Keratinocyte (primary cell): ENCODE results near the gene SCAANT1. TPM values are rescaled to one million over a fixed set of nuclear protein-coding genes. Genes with fewer than 3 reads are reported as not detected.

ENCODE experiments used
- DNase-seq: peaks from one replicate; pipeline ENCODE4 v3.0.0-alpha.2; 2011; ENCODE audit warnings: low read depth, missing footprints, low spot score
- FAIRE-seq: peaks from 2 replicates; lab custom pipeline; 2011; peaks lifted over from hg19 to GRCh38; lab: Jason Lieb, UNC
- H2AFZ ChIP-seq: 2 replicates; pipeline ENCODE4 v1.6.0; 2012; ENCODE audit warnings: low read length, control low read depth, inconsistent platforms; ENCODE audit not compliant: control insufficient read depth
- H3K27ac ChIP-seq: 2 replicates; pipeline ENCODE4 v1.5.1; 2011; ENCODE audit warnings: low read length; ENCODE audit not compliant: control insufficient read depth, insufficient read depth
- H3K27me3 ChIP-seq: 3 replicates; pipeline ENCODE4 v1.6.0; 2011; ENCODE audit warnings: low read length; ENCODE audit not compliant: control insufficient read depth, insufficient read depth; ENCODE audit errors: extremely low read depth
- H3K36me3 ChIP-seq, 2 experiments: 2 replicates in 1 of 2; 3 replicates in 1 of 2; pipeline ENCODE4 v1.5.1; 2011; ENCODE audit warnings: low read length in 2 of 2, mild to moderate bottlenecking in 1 of 2; ENCODE audit not compliant: control insufficient read depth in 2 of 2, insufficient read depth in 2 of 2; ENCODE audit errors: extremely low read depth in 1 of 2
- H3K4me1 ChIP-seq: 3 replicates; pipeline ENCODE4 v1.5.1; 2011; ENCODE audit warnings: low read length; ENCODE audit not compliant: control insufficient read depth, insufficient read depth; ENCODE audit errors: extremely low read depth
- H3K4me2 ChIP-seq: 3 replicates; pipeline ENCODE4 v1.6.0; 2011; ENCODE audit warnings: low read depth, low read length; ENCODE audit not compliant: control insufficient read depth, insufficient read depth; ENCODE audit errors: extremely low read depth
- H3K4me3 ChIP-seq, 3 experiments: fragments of 200-600 bp in 1 of 3; sonication (generic) in 1 of 3; 2 replicates in 2 of 3; 3 replicates in 1 of 3; pipeline ENCODE4 v1.5.1; 2011 to 2016; ENCODE audit warnings: low read length in 3 of 3, mild to moderate bottlenecking in 3 of 3, control low read depth in 2 of 3, inconsistent platforms in 1 of 3, low read depth in 1 of 3, mixed read lengths in 1 of 3, mixed run types in 1 of 3, moderate library complexity in 1 of 3; ENCODE audit not compliant: control insufficient read depth in 2 of 3, insufficient read depth in 2 of 3; ENCODE audit errors: extremely low read depth in 1 of 3
- H3K79me2 ChIP-seq: 2 replicates; pipeline ENCODE4 v1.6.0; 2012; ENCODE audit warnings: low read length; ENCODE audit not compliant: control insufficient read depth, insufficient read depth
- H3K9ac ChIP-seq: 3 replicates; pipeline ENCODE4 v1.6.0; 2011; ENCODE audit warnings: low read length; ENCODE audit not compliant: control insufficient read depth, insufficient read depth; ENCODE audit errors: extremely low read depth
- H3K9me1 ChIP-seq: 3 replicates; pipeline ENCODE4 v1.6.0; 2011; ENCODE audit warnings: low read length; ENCODE audit not compliant: control insufficient read depth, insufficient read depth; ENCODE audit errors: extremely low read depth
- H3K9me3 ChIP-seq: 2 replicates; pipeline ENCODE4 v1.5.1; 2012; ENCODE audit warnings: low read depth, low read length; ENCODE audit not compliant: control insufficient read depth
- H4K20me1 ChIP-seq: 3 replicates; pipeline ENCODE4 v1.6.0; 2011; ENCODE audit warnings: low read length; ENCODE audit not compliant: control insufficient read depth, insufficient read depth; ENCODE audit errors: extremely low read depth
- CTCF ChIP-seq, 3 experiments: IDR thresholded peaks in 1 of 3; conservative IDR thresholded peaks in 1 of 3; optimal IDR thresholded peaks in 1 of 3; 2 replicates in 2 of 3; 3 replicates in 1 of 3; pipeline versions ENCODE3 to v1.5.1; 2011; ENCODE audit warnings: low read length in 3 of 3, mild to moderate bottlenecking in 3 of 3, moderate library complexity in 2 of 3, control low read depth in 1 of 3, inconsistent platforms in 1 of 3; ENCODE audit not compliant: insufficient read depth in 2 of 3; ENCODE audit errors: extremely low read depth in 1 of 3
- EZH2 ChIP-seq: IDR thresholded peaks from one replicate; pipeline ENCODE4 v1.6.1; 2012; ENCODE audit warnings: inconsistent platforms, mild to moderate bottlenecking, low read length, moderate library complexity
- dilution Hi-C: fragments of 300-500 bp; cut with MboI; formaldehyde crosslinking; loops from one replicate; pipeline ENCODE4 v1.7.0; 2020; ENCODE audit warnings: low sequenced_read_pairs; ENCODE audit not compliant: extremely low pct_ligation_motif_present
- polyA plus RNA-seq, 5 experiments: library from polyadenylated mRNA; depleted of rRNA in 3 of 5; stranded (reverse) in 3 of 5; stranded (forward) in 1 of 5; unstranded in 1 of 5; fragments of >200 nt; gene quantifications; 1 replicate in 1 of 5; 2 replicates in 3 of 5; 3 replicates in 1 of 5; pipeline versions ENCODE4 v1.2.1 to v1.2.3, GENCODE V29; 2011 to 2012; ENCODE audit warnings: missing spikeins in 2 of 5, low read depth in 1 of 5, low replicate concordance in 1 of 5

Gene SCAANT1
- polyA plus RNA-seq, 1 donor (not counting 4 experiments of a cell fraction or from before 2014, with no cell fraction given) = not detected

DNA sequence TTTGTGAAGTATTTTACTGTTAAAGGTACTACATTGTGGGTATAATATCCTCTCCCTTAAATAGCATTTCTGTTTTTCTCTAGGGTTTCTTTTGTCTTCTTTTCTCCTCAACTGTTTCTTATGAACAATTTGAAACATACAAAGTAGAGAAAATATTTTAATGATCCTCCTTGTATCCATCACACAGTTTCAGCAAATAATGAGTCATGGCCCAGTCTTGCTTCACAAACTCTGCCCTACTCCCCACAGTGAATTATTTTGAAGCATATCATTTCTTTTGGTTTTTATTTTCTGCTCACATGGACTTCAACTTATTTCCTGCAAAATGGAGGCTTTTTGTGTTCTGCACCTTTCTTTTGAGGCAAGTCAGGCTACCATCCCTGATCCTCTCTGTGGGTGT, 6.1 kb upstream of the SCAANT1 start:
- no peak overlapping the region for H3K4me2 ChIP-seq
- H3K4me3 ChIP-seq = no peak overlapping the region

DNA sequence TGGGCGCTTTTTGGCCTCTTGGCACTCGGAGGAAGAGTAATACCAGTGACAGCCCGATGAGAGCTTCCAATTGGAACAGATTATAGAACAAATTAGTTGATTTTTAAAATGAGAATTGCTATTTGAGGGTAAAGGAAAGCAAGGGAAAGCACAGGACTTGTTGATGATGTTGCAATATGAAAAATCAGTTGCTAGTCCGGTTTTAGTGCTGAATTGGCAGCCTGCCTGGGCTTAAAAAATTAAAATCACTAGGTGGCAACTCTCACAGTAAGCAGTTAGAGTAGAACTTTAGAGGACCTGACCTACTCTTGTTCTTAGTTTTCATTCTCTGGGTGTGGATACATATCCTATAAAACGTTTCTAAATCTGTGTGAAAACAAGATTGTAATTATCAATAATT, 2.1 kb upstream of the SCAANT1 start:
- Histone ChIP-seq H3K27ac (peak overlapping the region; percentile 73), H3K4me3 (peak overlapping the region in 2 of 3 experiments; percentile 30 to 73), H3K79me2 (peaks cover 27% of the 10 kb centered on the region), H3K4me2 (peak overlapping the region; percentile 90), H3K36me3 (peaks cover 11 to 13% of the 10 kb centered on the region in 2 experiments), H3K9me1 (no peaks in the 10 kb centered on the region), H2AFZ (no peak overlapping the region), H3K27me3 (no peaks in the 10 kb centered on the region), H3K9me3 (no peaks in the 10 kb centered on the region), H3K4me1 (peaks cover 24% of the 10 kb centered on the region), H4K20me1 (peaks cover 3% of the 10 kb centered on the region), H3K9ac (peak overlapping the region; percentile 80)
- DNase-seq (no peak), FAIRE-seq (no peak)
- dilution Hi-C loops = no loop called here
- TF ChIP-seq EZH2 (no peak), CTCF (optimal IDR thresholded peaks at IDR 0.05 in 1 of 3, IDR thresholded peaks at IDR 0.05 in 1 of 3, conservative IDR thresholded peaks at IDR 0.05 in 1 of 3; ENCODE audit: extremely low read depth in 1 of 3, insufficient read depth in 2 of 3, low read length in 3 of 3) (no peak)

More for the DNA sequence above, 6.1 kb upstream of the SCAANT1 start:
- Histone ChIP-seq H3K9me3 (no peaks in the 10 kb centered on the region), H2AFZ (no peak overlapping the region), H4K20me1 (peaks cover 3% of the 10 kb centered on the region), H3K9ac (no peak overlapping the region), H3K36me3 (peaks cover 20 to 26% of the 10 kb centered on the region in 2 experiments), H3K27ac (no peak overlapping the region), H3K9me1 (no peaks in the 10 kb centered on the region), H3K27me3 (no peaks in the 10 kb centered on the region), H3K4me1 (peaks cover 13% of the 10 kb centered on the region), H3K79me2 (peaks cover 35% of the 10 kb centered on the region)
- DNase-seq (no peak), FAIRE-seq (no peak)
- dilution Hi-C loops = no loop called here
- no peak for TF ChIP-seq EZH2
- no peak for TF ChIP-seq CTCF (optimal IDR thresholded peaks at IDR 0.05 in 1 of 3, IDR thresholded peaks at IDR 0.05 in 1 of 3, conservative IDR thresholded peaks at IDR 0.05 in 1 of 3; ENCODE audit: extremely low read depth in 1 of 3, insufficient read depth in 2 of 3, low read length in 3 of 3)
